SKM-1 treated with dmso at 0.1 percent for 144 hours (cell line): ENCODE results near the gene PAK3.

Source experiments
- DNase-seq: peaks from one replicate; lab custom pipeline; 2025; ENCODE audit not compliant: unreplicated experiment; lab: John Stamatoyannopoulos, UW

Gene PAK3

GRCh38 chrX:111129921-111130320, 33.9 kb downstream of the PAK3 start:
- DNase-seq, result no peak

GRCh38 chrX:111131572-111131971, 35.6 kb downstream of the PAK3 start:
- DNase-seq, result no peak

- DNase-seq, result no peak
Measured at GRCh38 chrX:111133389-111133788, 37.4 kb downstream of the PAK3 start.

- no peak for DNase-seq
Measured at GRCh38 chrX:111145878-111146277, 49.9 kb downstream of the PAK3 start.

GRCh38 chrX:111151764-111152163, 55.8 kb downstream of the PAK3 start:
- no peak for DNase-seq

- DNase-seq, result no peak
Measured at GRCh38 chrX:111159232-111159631, 63.2 kb downstream of the PAK3 start.

GRCh38 chrX:111164728-111165127, 68.7 kb downstream of the PAK3 start:
- DNase-seq, result no peak

GRCh38 chrX:111165902-111166301, 69.9 kb downstream of the PAK3 start:
- no peak for DNase-seq

- DNase-seq, result no peak
Measured at GRCh38 chrX:111167334-111167733, 71.3 kb downstream of the PAK3 start.

- no peak for DNase-seq
Measured at GRCh38 chrX:111168314-111168713, 72.3 kb downstream of the PAK3 start.

- DNase-seq, result no peak
Measured at GRCh38 chrX:111169141-111169540, 73.2 kb downstream of the PAK3 start.

- no peak for DNase-seq
Measured at GRCh38 chrX:111170017-111170416, 74.0 kb downstream of the PAK3 start.

GRCh38 chrX:111180750-111181240, 84.8 kb downstream of the PAK3 start:
- DNase-seq, result no peak

GRCh38 chrX:111181951-111182350, 86.0 kb downstream of the PAK3 start:
- no peak for DNase-seq

GRCh38 chrX:111182997-111183396, 87.0 kb downstream of the PAK3 start:
- no peak for DNase-seq

GRCh38 chrX:111191598-111191997, 95.6 kb downstream of the PAK3 start:
- DNase-seq, result no peak

GRCh38 chrX:111199505-111199904, 103.5 kb downstream of the PAK3 start:
- DNase-seq, result no peak

- DNase-seq, result no peak
Measured at GRCh38 chrX:111200327-111200726, 104.3 kb downstream of the PAK3 start.

- no peak for DNase-seq
Measured at GRCh38 chrX:111207851-111208250, 111.9 kb downstream of the PAK3 start.

GRCh38 chrX:111216293-111216801, 120.4 kb downstream of the PAK3 start:
- DNase-seq, result no peak

GRCh38 chrX:111244235-111244750, 148.3 kb downstream of the PAK3 start:
- DNase-seq, result no peak

- DNase-seq, result no peak
Measured at GRCh38 chrX:111254896-111255693, 159.1 kb downstream of the PAK3 start.
